Nephron (organoid): Measurements from ENCODE around the gene DNAJC3.
"Not testable (repeated sequence)": the region's sequence is repeated elsewhere in the genome, so short reads cannot be mapped to it uniquely, and the experiment has no call there.

Source experiments
- H3K27ac Mint-ChIP-seq, 3 experiments: 2 replicates each; pipeline ENCODE4 v1.8.0; 2020; ENCODE audit warnings: mixed read lengths in 3 of 3, mild to moderate bottlenecking in 2 of 3, moderate library complexity in 1 of 3
- H3K27me3 Mint-ChIP-seq: 2 replicates; pipeline ENCODE4 v1.8.0; 2021; ENCODE audit warnings: low read depth, mild to moderate bottlenecking, moderate library complexity, mixed read lengths
- H3K36me3 Mint-ChIP-seq: 2 replicates; pipeline ENCODE4 v1.8.0; 2020; ENCODE audit warnings: low read depth, mixed read lengths
- H3K4me1 Mint-ChIP-seq: 2 replicates; pipeline ENCODE4 v1.8.0; 2020; ENCODE audit warnings: mixed read lengths
- H3K4me3 Mint-ChIP-seq, 3 experiments: 2 replicates each; pipeline ENCODE4 v1.8.0; 2020; ENCODE audit warnings: mild to moderate bottlenecking in 3 of 3, mixed read lengths in 3 of 3, moderate library complexity in 2 of 3
- H3K9me3 Mint-ChIP-seq: 2 replicates; pipeline ENCODE4 v1.8.0; 2020; ENCODE audit warnings: mixed read lengths
- TF ChIP-seq, protein P1 (sequence below), 3 experiments: fragments of 200-600 bp; sonication (generic); IDR thresholded peaks; one replicate each; pipeline ENCODE4 v1.5.0; 2021; ENCODE audit warnings: antibody characterized with exemption in 3 of 3; ENCODE audit not compliant: unreplicated experiment in 3 of 3

DNAJC3 gene

DNA sequence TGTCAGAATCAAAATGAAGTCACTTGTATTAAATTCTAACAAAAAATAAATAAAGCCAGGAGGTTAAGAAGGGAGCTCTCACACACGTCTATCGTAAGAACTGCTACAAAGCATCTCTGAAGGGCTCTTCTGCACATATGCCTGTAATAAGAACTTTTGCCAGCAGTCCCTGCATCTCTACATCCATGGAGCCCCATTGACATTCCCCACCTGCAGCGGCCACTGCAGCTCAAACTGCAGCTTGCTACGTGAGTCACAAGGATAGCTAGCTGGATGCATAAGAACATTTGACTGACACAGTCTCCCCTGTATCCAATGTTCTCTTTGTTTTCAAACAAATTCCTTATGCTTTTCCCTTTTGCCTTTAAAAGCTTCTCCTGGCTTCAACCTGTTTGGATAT lies 68.3 kb downstream of the DNAJC3 start:
- no peak overlapping the region for H3K27ac Mint-ChIP-seq
- peaks cover 18% of the 10 kb centered on the region for H3K36me3 Mint-ChIP-seq
- H3K27me3 Mint-ChIP-seq, result no peaks in the 10 kb centered on the region
- TF ChIP-seq, protein P1, sequence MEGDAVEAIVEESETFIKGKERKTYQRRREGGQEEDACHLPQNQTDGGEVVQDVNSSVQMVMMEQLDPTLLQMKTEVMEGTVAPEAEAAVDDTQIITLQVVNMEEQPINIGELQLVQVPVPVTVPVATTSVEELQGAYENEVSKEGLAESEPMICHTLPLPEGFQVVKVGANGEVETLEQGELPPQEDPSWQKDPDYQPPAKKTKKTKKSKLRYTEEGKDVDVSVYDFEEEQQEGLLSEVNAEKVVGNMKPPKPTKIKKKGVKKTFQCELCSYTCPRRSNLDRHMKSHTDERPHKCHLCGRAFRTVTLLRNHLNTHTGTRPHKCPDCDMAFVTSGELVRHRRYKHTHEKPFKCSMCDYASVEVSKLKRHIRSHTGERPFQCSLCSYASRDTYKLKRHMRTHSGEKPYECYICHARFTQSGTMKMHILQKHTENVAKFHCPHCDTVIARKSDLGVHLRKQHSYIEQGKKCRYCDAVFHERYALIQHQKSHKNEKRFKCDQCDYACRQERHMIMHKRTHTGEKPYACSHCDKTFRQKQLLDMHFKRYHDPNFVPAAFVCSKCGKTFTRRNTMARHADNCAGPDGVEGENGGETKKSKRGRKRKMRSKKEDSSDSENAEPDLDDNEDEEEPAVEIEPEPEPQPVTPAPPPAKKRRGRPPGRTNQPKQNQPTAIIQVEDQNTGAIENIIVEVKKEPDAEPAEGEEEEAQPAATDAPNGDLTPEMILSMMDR (IDR thresholded peaks at IDR 0.05; ENCODE audit: unreplicated experiment in 3 of 3), result no peak
- no peak overlapping the region for H3K4me3 Mint-ChIP-seq
- no peaks in the 10 kb centered on the region for H3K4me1 Mint-ChIP-seq
- H3K9me3 Mint-ChIP-seq, result peaks cover 11% of the 10 kb centered on the region

DNA sequence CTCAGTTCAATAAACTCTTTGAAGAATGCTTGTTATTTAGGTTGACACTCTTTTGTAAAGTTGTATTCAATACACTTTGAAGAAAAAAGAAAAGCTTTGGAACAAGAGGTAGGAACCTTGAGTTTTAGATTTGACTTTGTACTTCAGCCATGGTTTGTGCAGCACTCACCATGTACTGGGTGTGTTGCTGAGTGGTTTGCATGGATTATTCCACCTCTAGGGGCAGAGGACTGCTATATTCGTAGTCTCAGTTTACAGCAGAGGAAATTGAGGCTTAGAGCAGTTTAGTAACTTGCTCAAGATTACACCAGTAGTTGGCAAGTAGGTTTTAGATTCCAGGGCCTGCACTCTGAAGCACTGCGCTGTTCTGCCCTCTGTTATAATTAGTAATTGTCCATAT lies 68.8 kb downstream of the DNAJC3 start:
- H3K4me3 Mint-ChIP-seq, result no peak overlapping the region
- peaks cover 9% of the 10 kb centered on the region for H3K9me3 Mint-ChIP-seq

DNA sequence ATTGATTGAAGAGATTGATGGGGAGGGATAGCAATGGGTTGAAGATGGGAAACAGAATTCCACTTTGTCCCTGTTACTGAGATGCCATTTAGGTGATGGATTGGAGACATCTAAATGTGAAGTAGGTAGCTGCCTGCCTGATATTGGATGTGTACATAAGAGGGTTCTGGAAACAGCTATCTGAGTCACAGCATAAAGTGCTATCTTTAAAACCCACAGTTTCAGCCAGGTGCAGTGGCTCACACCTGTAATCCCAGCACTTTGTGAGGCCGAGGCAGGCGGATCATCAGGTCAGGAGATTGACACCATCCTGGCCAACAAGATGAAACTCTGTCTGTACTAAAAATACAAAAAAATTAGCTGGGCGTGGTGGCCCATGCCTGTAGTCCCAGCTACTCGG lies 72.6 kb downstream of the DNAJC3 start:
- TF ChIP-seq, protein P1 (IDR thresholded peaks at IDR 0.05; ENCODE audit: unreplicated experiment in 3 of 3), result no peak
- H3K4me3 Mint-ChIP-seq, result no peak overlapping the region
- no peaks in the 10 kb centered on the region for H3K4me1 Mint-ChIP-seq

More for the DNA sequence above, 68.8 kb downstream of the DNAJC3 start:
- Mint-ChIP-seq H3K27ac (no peak overlapping the region), H3K27me3 (no peaks in the 10 kb centered on the region), H3K36me3 (peaks cover 15% of the 10 kb centered on the region), H3K4me1 (no peaks in the 10 kb centered on the region)
- TF ChIP-seq, protein P1 (IDR thresholded peaks at IDR 0.05; ENCODE audit: unreplicated experiment in 3 of 3), result no peak

DNA sequence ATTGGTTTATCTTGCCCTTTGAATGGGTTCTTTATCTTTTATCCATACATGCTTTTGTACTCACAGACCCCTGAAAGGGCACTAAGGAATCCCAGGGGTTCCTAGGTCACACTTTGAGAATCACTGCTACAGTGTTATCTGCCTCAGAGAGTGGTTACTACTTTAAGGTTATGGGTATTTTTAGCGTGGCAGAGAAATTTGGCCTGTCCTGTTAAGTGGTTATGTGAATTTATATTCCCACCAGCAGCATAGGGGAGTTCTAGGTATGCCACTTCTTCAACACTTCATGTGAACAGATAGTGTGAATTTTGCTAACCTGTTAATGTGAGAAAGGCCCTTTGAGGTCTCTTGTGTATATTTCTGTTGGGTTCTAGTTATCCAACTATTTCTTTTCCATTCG lies 75.7 kb downstream of the DNAJC3 start:
- Mint-ChIP-seq H3K27ac (no peak overlapping the region), H3K4me3 (no peak overlapping the region), H3K9me3 (peaks cover 5% of the 10 kb centered on the region), H3K36me3 (peaks cover 7% of the 10 kb centered on the region), H3K27me3 (no peaks in the 10 kb centered on the region), H3K4me1 (no peaks in the 10 kb centered on the region)
- TF ChIP-seq, protein P1 (IDR thresholded peaks at IDR 0.05; ENCODE audit: unreplicated experiment in 3 of 3), result no peak

More for the DNA sequence above, 72.6 kb downstream of the DNAJC3 start:
- Mint-ChIP-seq H3K27me3 (no peaks in the 10 kb centered on the region), H3K27ac (no peak overlapping the region), H3K36me3 (peaks cover 7% of the 10 kb centered on the region), H3K9me3 (peaks cover 5% of the 10 kb centered on the region)

DNA sequence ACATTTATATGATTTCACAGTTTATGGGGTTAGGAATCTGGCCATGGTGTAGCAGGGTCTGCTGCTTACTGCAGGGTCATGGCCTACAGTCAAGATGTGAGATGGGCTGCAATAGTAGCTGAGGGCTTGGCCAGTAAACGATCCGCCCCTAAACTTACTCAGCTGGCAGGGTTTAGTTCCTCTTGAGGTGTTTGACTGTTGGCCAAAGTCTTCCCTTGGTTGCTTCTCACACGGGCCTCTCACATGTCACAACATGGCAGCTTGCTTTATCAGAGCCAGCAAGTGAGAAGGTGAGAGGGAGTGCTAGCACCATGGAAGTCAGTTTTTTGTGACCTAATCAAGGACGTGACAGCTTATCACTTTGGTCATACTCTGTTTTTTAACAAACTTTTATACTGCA lies 77.1 kb downstream of the DNAJC3 start:
- Mint-ChIP-seq H3K27me3 (no peaks in the 10 kb centered on the region), H3K4me3 (no peak overlapping the region), H3K4me1 (no peaks in the 10 kb centered on the region), H3K9me3 (peaks cover 5% of the 10 kb centered on the region), H3K27ac (no peak overlapping the region), H3K36me3 (peaks cover 12% of the 10 kb centered on the region)
- TF ChIP-seq, protein P1 (IDR thresholded peaks at IDR 0.05; ENCODE audit: unreplicated experiment in 3 of 3), result no peak

DNA sequence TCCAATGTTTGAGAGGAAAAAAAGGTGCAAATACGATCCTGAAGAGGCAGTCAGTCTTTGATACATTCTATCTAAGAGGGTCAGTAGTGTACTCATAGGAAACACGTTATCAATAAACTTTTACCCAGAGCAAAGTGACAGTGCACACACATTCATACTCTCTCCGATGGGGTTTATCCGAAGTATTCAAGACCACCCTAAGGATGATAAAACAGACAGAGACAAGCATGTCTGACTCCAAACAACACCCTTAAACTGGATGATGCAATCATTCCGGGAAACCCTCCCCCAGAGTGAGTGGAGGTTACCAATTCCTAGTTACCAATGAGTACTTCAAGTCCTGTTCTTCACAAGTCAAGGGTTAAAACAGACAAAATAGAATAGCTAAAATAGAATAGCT lies 79.1 kb downstream of the DNAJC3 start:
- Mint-ChIP-seq H3K4me3 (no peak overlapping the region), H3K27me3 (no peaks in the 10 kb centered on the region), H3K4me1 (no peaks in the 10 kb centered on the region), H3K27ac (no peak overlapping the region), H3K9me3 (peaks cover 5% of the 10 kb centered on the region), H3K36me3 (peaks cover 15% of the 10 kb centered on the region)
- TF ChIP-seq, protein P1 (IDR thresholded peaks at IDR 0.05; ENCODE audit: unreplicated experiment in 3 of 3), result no peak

DNA sequence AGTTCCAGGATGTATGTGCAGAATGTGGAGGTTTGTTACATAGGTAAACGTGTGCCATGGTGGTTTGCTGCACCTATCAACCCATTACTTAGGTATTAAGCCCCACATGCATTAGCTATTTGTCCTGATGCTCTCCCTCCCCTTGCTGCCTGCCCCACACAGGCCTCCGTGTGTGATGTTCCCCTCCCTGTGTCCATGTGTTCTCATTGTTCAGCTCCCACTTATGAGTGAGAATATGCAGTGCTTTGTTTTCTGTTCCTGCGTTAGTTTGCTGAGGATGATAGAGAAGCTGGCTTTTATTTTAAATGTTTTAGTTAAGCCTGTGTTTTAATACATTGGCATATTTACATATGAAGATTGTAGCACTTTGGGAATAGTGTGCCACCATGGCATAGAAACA lies 85.7 kb downstream of the DNAJC3 start:
- not testable (repeated sequence) for H3K4me3 Mint-ChIP-seq, H3K4me1 Mint-ChIP-seq, H3K27ac Mint-ChIP-seq, H3K9me3 Mint-ChIP-seq, H3K27me3 Mint-ChIP-seq
- peaks cover 37% of the 10 kb centered on the region for H3K36me3 Mint-ChIP-seq
